IPS-NIHi7 (cell line): ENCODE results near the gene AHCY.

Experiments
- DNase-seq: peaks from one replicate; pipeline ENCODE4 v3.0.0; 2012; ENCODE audit warnings: mixed read lengths; ENCODE audit errors: extremely low spot score

The AHCY gene

GRCh38 chr20:34324541-34324940 is 21.4 kb upstream of the AHCY start:
- DNase-seq: no peak

GRCh38 chr20:34322267-34323105 is 19.3 kb upstream of the AHCY start:
- no peak for DNase-seq

- DNase-seq: no peak
These were observed 17.7 kb upstream of the AHCY start for GRCh38 chr20:34320861-34321260.

- no peak for DNase-seq
These were observed 15.7 kb upstream of the AHCY start for GRCh38 chr20:34318609-34319443.

GRCh38 chr20:34316196-34316814 is 13.2 kb upstream of the AHCY start:
- no peak for DNase-seq

- no peak for DNase-seq
These were observed 12.1 kb upstream of the AHCY start for GRCh38 chr20:34315236-34315635.

GRCh38 chr20:34312544-34313217 is 9.5 kb upstream of the AHCY start:
- peak; percentile 92 for DNase-seq

- DNase-seq: no peak
These were observed 8.9 kb upstream of the AHCY start for GRCh38 chr20:34312024-34312460.

- peak; percentile 68 for DNase-seq
These were observed 8.2 kb upstream of the AHCY start for GRCh38 chr20:34311118-34312023.

GRCh38 chr20:34310481-34311117 is 7.4 kb upstream of the AHCY start:
- DNase-seq: no peak

GRCh38 chr20:34309691-34310090 is 6.5 kb upstream of the AHCY start:
- DNase-seq: no peak

GRCh38 chr20:34305333-34306230 is 2.4 kb upstream of the AHCY start:
- DNase-seq: no peak

- no peak for DNase-seq
These were observed 838 bp downstream of the AHCY start for GRCh38 chr20:34302312-34302722.

- no peak for DNase-seq
These were observed 1.4 kb downstream of the AHCY start for GRCh38 chr20:34301587-34302311.

GRCh38 chr20:34300809-34301586 is 2.2 kb downstream of the AHCY start:
- DNase-seq: no peak

- DNase-seq: no peak
These were observed 2.8 kb downstream of the AHCY start for GRCh38 chr20:34300256-34300806.

- no peak for DNase-seq
These were observed 3.4 kb downstream of the AHCY start for GRCh38 chr20:34299556-34300255.
